HG02623 (cell line): Measurements from ENCODE around the gene CAB39L.

Experiments
- ATAC-seq: cut with Tn5 transposase; IDR thresholded peaks from one replicate; pipeline ENCODE4 v1.9.1; 2021; ENCODE audit warnings: moderate library complexity; ENCODE audit not compliant: unreplicated experiment

CAB39L gene

GRCh38 chr13:49443704-49444523 is at the start of gene CAB39L, which contains the start of gene SETDB2:
TSS of gene CAB39L (minus strand) at chr13:49444064. CDS start at chr13:49382910, 61,154 bp downstream.
TSS of gene SETDB2 (plus strand) at chr13:49444274. CDS start at chr13:49451894, 7,620 bp downstream.
- peak; percentile 92 for ATAC-seq

GRCh38 chr13:49488563-49488962 is 44.7 kb upstream of the CAB39L start:
- no peak for ATAC-seq

- ATAC-seq, result no peak
Observed at GRCh38 chr13:49481788-49482187, 37.9 kb upstream of the CAB39L start.

- no peak for ATAC-seq
Observed at GRCh38 chr13:49476529-49476928, 32.7 kb upstream of the CAB39L start.

GRCh38 chr13:49472186-49472585 is 28.3 kb upstream of the CAB39L start:
- no peak for ATAC-seq

GRCh38 chr13:49466292-49466838 is 22.5 kb upstream of the CAB39L start:
- ATAC-seq, result no peak

- ATAC-seq, result no peak
Observed at GRCh38 chr13:49464621-49465325, 20.9 kb upstream of the CAB39L start.

GRCh38 chr13:49464085-49464484 is 20.2 kb upstream of the CAB39L start:
- ATAC-seq, result no peak

GRCh38 chr13:49459580-49459979 is 15.7 kb upstream of the CAB39L start:
- ATAC-seq, result no peak

- ATAC-seq, result no peak
Observed at GRCh38 chr13:49457221-49457620, 13.4 kb upstream of the CAB39L start.

- ATAC-seq, result no peak
Observed at GRCh38 chr13:49456156-49456555, 12.3 kb upstream of the CAB39L start.

- no peak for ATAC-seq
Observed at GRCh38 chr13:49455007-49455398, 11.1 kb upstream of the CAB39L start.

- peak; percentile 88 for ATAC-seq
Observed at GRCh38 chr13:49454388-49455006, 10.6 kb upstream of the CAB39L start.

- no peak for ATAC-seq
Observed at GRCh38 chr13:49453465-49453864, 9.6 kb upstream of the CAB39L start.

GRCh38 chr13:49452725-49453457 is 9.0 kb upstream of the CAB39L start:
- ATAC-seq, result no peak

- ATAC-seq, result no peak
Observed at GRCh38 chr13:49450105-49450819, 6.4 kb upstream of the CAB39L start.

- no peak for ATAC-seq
Observed at GRCh38 chr13:49448753-49449152, 4.9 kb upstream of the CAB39L start.

GRCh38 chr13:49446473-49446872 is 2.6 kb upstream of the CAB39L start:
- ATAC-seq, result no peak

GRCh38 chr13:49444524-49445395 is 896 bp upstream of the CAB39L start:
- no peak for ATAC-seq
